GM23248 (cell line): ENCODE results near the gene AAK1.

Source experiments
- EZH2 ChIP-seq: fragments of 200-600 bp; sonication (generic); IDR thresholded peaks from 2 replicates; pipeline ENCODE4 v1.6.1; 2018; ENCODE audit warnings: antibody characterized with exemption, mild to moderate bottlenecking; ENCODE audit not compliant: insufficient read depth, poor library complexity, severe bottlenecking
- EZH2phosphoT487 ChIP-seq: fragments of 200-600 bp; sonication (generic); IDR thresholded peaks from 2 replicates; pipeline ENCODE4 v1.6.1; 2018; ENCODE audit warnings: antibody characterized with exemption, moderate library complexity, mild to moderate bottlenecking, low read depth; ENCODE audit not compliant: insufficient read depth

DNA sequence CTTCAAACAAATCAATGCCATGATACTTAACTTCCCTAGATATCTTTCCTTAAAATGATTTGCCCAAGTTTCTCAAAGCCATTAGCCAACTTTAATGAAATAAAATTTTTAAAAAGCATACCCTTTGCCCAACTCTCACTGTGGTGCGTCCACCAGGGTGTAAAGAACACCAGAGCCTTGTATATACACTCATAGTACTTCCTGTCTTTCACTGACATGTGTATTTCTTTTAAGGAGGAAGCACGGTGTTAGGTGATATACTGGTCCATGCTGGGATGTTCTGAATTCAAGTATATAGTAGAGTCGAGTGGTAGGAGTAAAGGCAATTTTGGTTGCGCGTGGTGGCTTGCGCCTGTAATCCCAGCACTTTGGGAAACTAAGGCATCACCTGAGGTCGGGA is 22.7 kb downstream of the AAK1 start:
- TF ChIP-seq EZH2 (no peak), EZH2phosphoT487 (no peak)
